ENCODE data around the gene GNMT. TPM values are rescaled to one million over a fixed set of nuclear protein-coding genes. Genes with fewer than 3 reads are reported as not detected.

GNMT gene
- total and polyA plus RNA-seq, 2 experiments from 2014 or later: 4.4 to 16.2 TPM

DNA sequence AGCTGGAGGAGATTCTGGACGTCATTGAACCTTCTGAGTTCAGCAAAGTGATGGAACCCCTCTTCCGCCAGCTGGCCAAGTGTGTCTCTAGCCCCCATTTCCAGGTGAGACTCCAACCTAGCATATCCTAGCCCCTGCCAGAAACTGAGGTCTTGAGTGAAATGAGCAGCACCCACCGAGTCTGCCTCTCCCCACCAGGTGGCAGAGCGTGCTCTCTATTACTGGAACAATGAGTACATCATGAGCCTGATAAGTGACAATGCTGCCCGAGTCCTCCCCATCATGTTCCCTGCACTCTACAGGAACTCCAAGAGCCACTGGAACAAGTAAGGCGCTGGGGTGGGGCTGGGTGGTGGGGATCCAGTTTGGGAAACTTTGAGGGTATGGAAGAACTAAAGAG is 48.6 kb downstream of the GNMT start:
- Histone ChIP-seq H3K4me1 (ENCODE audit: insufficient read depth) (peaks cover 2% of the 10 kb centered on the region), H3K9me3 (ENCODE audit: low read depth) (no peaks in the 10 kb centered on the region), H3K4me3 (no peak overlapping the region), H3K27ac (no peak overlapping the region), H2AFZ (no peak overlapping the region), H3K27me3 (no peaks in the 10 kb centered on the region), H3K4me2 (no peak overlapping the region), H3K79me2 (peaks cover 13% of the 10 kb centered on the region), H3K9me2 (replicated peaks; ENCODE audit: insufficient read depth) (no peaks in the 10 kb centered on the region), H4K20me1 (ENCODE audit: insufficient read depth, poor library complexity, severe bottlenecking) (no peaks in the 10 kb centered on the region), H3K36me3 (replicated peaks; ENCODE audit: insufficient read depth, low read depth) (no peaks in the 10 kb centered on the region)
- TF ChIP-seq EZH2phosphoT487 (IDR thresholded peaks at IDR 0.05; ENCODE audit: low read depth, severe bottlenecking, unreplicated experiment): no peak
- TF ChIP-seq, protein P1, sequence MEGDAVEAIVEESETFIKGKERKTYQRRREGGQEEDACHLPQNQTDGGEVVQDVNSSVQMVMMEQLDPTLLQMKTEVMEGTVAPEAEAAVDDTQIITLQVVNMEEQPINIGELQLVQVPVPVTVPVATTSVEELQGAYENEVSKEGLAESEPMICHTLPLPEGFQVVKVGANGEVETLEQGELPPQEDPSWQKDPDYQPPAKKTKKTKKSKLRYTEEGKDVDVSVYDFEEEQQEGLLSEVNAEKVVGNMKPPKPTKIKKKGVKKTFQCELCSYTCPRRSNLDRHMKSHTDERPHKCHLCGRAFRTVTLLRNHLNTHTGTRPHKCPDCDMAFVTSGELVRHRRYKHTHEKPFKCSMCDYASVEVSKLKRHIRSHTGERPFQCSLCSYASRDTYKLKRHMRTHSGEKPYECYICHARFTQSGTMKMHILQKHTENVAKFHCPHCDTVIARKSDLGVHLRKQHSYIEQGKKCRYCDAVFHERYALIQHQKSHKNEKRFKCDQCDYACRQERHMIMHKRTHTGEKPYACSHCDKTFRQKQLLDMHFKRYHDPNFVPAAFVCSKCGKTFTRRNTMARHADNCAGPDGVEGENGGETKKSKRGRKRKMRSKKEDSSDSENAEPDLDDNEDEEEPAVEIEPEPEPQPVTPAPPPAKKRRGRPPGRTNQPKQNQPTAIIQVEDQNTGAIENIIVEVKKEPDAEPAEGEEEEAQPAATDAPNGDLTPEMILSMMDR (IDR thresholded peaks at IDR 0.05; ENCODE audit: poor library complexity): peak; percentile 49
- WGBS (ENCODE audit: low lambda C conversion rate, missing lambda C conversion rate): 64% methylated on average over 6 of the region's 6 CpGs
- peak; percentile 63 for DNase-seq (ENCODE audit: low spot score)

DNA sequence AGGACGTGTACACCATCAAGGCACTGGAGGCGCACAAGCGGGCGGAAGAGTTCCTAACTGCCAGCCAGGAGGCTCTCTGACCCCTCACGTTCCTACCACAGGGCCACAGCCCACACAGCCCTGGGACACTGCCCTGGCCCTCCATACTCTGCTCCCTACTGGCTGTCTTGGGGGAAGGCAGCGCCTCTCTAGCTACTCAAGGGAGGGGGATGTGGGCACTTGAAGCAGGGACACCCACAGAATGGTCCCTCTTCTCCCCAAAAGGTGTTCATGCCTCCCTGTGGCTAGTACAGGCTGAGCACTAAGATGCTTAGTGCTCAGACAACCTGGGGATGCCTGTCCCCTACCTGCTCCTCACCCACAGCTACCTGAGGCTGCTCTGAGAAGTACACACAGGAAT is 50.7 kb downstream of the GNMT start:
- H3K9me3 ChIP-seq (ENCODE audit: low read depth): no peaks in the 10 kb centered on the region
- H3K79me2 ChIP-seq: peaks cover 32% of the 10 kb centered on the region
- H3K27me3 ChIP-seq: no peaks in the 10 kb centered on the region
- H3K4me2 ChIP-seq: no peak overlapping the region
- no peak overlapping the region for H2AFZ ChIP-seq
- no peaks in the 10 kb centered on the region for H4K20me1 ChIP-seq (ENCODE audit: insufficient read depth, poor library complexity, severe bottlenecking)
- H3K9me2 ChIP-seq (replicated peaks; ENCODE audit: insufficient read depth): no peaks in the 10 kb centered on the region
- H3K4me1 ChIP-seq (ENCODE audit: insufficient read depth): peaks cover 8% of the 10 kb centered on the region
- no peak overlapping the region for H3K4me3 ChIP-seq
- no peak overlapping the region for H3K27ac ChIP-seq
- H3K36me3 ChIP-seq (replicated peaks; ENCODE audit: insufficient read depth, low read depth): no peaks in the 10 kb centered on the region
- no peak for DNase-seq (ENCODE audit: low spot score)
- 95% methylated on average over 6 of the region's 6 CpGs for WGBS (ENCODE audit: low lambda C conversion rate, missing lambda C conversion rate)
- TF ChIP-seq EZH2phosphoT487 (IDR thresholded peaks at IDR 0.05; ENCODE audit: low read depth, severe bottlenecking, unreplicated experiment): no peak
- no peak for TF ChIP-seq EZH2 (IDR thresholded peaks at IDR 0.05; ENCODE audit: borderline replicate concordance)
- TF ChIP-seq, protein P1 (IDR thresholded peaks at IDR 0.05; ENCODE audit: poor library complexity): no peak

DNA sequence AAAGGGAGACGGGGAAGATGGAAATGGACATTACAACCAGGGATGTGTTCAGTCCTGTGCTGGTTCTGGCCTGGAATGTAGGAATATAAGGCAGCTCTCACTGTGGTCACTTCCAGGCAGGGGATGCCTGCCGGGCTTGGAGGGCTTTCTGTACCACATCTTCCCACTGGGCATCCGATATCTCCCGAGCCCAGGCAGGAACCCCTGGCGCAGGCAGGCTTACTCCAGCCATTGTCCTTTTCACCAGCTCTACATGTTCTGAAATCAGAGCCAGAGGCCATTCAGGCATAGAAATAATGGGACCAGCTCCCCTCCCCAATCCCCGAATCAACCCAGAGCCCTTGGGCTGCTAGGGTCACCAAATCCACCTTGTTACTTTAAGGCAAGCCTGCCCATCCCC is 51.8 kb downstream of the GNMT start:
- H3K36me3 ChIP-seq (replicated peaks; ENCODE audit: insufficient read depth, low read depth): no peaks in the 10 kb centered on the region
- H3K9me2 ChIP-seq (replicated peaks; ENCODE audit: insufficient read depth): no peaks in the 10 kb centered on the region
- peak overlapping the region; percentile 95 for H3K4me2 ChIP-seq
- peaks cover 8% of the 10 kb centered on the region for H3K4me1 ChIP-seq (ENCODE audit: insufficient read depth)
- no peaks in the 10 kb centered on the region for H3K9me3 ChIP-seq (ENCODE audit: low read depth)
- peaks cover 44% of the 10 kb centered on the region for H3K79me2 ChIP-seq
- H3K4me3 ChIP-seq: no peak overlapping the region
- WGBS (ENCODE audit: low lambda C conversion rate, missing lambda C conversion rate): 95% methylated on average over 6 of the region's 6 CpGs
- H4K20me1 ChIP-seq (ENCODE audit: insufficient read depth, poor library complexity, severe bottlenecking): peaks cover 3% of the 10 kb centered on the region
- no peaks in the 10 kb centered on the region for H3K27me3 ChIP-seq
- no peak overlapping the region for H2AFZ ChIP-seq
- H3K27ac ChIP-seq: no peak overlapping the region
- TF ChIP-seq EZH2phosphoT487 (IDR thresholded peaks at IDR 0.05; ENCODE audit: low read depth, severe bottlenecking, unreplicated experiment) (no peak), EZH2 (IDR thresholded peaks at IDR 0.05; ENCODE audit: borderline replicate concordance) (no peak)
- TF ChIP-seq, protein P1 (IDR thresholded peaks at IDR 0.05; ENCODE audit: poor library complexity): no peak
- no peak for DNase-seq (ENCODE audit: low spot score)
